Natural killer cell treated with Interleukin-12 subunit alpha and Interleukin-12 subunit beta and Interleukin-15 and Interleukin-18, amount 100 ng/mL, for 72 hours (primary cell): ENCODE results near the gene ARRDC2. TPM values are rescaled to one million over a fixed set of nuclear protein-coding genes. Genes with fewer than 3 reads are reported as not detected.
"Not testable (repeated sequence)": the region's sequence is repeated elsewhere in the genome, so short reads cannot be mapped to it uniquely, and the experiment has no call there.

Experiments
- ATAC-seq, 2 donors: fragments of 150-1000 bp; cut with Tn5 transposase in 1 of 2; sonication (Bioruptor Pico), chemical (Tn5 transposase) in 1 of 2; 2 replicates each; pipeline ENCODE4 v1.10.0; 2021
- DNase-seq: peaks from one replicate; pipeline ENCODE4 v3.0.0; 2022; ENCODE audit warnings: low spot score
- H3K27ac Mint-ChIP-seq, 2 donors: 1 replicate in 1 of 2; 2 replicates in 1 of 2; pipeline ENCODE4 v1.8.0; 2022; ENCODE audit warnings: mixed read lengths in 2 of 2, mild to moderate bottlenecking in 1 of 2, moderate library complexity in 1 of 2
- H3K27me3 Mint-ChIP-seq, 2 donors: 1 replicate in 1 of 2; 2 replicates in 1 of 2; pipeline ENCODE4 v1.8.0; 2022; ENCODE audit warnings: mixed read lengths in 2 of 2
- H3K36me3 Mint-ChIP-seq: one replicate; pipeline ENCODE4 v1.8.0; 2022; ENCODE audit warnings: mixed read lengths
- H3K4me1 Mint-ChIP-seq, 2 donors: 1 replicate in 1 of 2; 2 replicates in 1 of 2; pipeline ENCODE4 v1.8.0; 2022; ENCODE audit warnings: low read depth in 2 of 2, mixed read lengths in 2 of 2, mild to moderate bottlenecking in 1 of 2
- H3K4me3 Mint-ChIP-seq: one replicate; pipeline ENCODE4 v1.8.0; 2022; ENCODE audit warnings: mixed read lengths
- H3K9me3 Mint-ChIP-seq: 2 replicates; pipeline ENCODE4 v1.8.0; 2022; ENCODE audit warnings: mixed read lengths
- total RNA-seq, 2 donors: library from RNA; stranded (reverse); gene quantifications; one replicate each; pipeline ENCODE4 v1.2.3, GENCODE V29; 2022

The ARRDC2 gene
- total RNA-seq, 2 donors from 2014 or later: 34.0 to 34.8 TPM

DNA sequence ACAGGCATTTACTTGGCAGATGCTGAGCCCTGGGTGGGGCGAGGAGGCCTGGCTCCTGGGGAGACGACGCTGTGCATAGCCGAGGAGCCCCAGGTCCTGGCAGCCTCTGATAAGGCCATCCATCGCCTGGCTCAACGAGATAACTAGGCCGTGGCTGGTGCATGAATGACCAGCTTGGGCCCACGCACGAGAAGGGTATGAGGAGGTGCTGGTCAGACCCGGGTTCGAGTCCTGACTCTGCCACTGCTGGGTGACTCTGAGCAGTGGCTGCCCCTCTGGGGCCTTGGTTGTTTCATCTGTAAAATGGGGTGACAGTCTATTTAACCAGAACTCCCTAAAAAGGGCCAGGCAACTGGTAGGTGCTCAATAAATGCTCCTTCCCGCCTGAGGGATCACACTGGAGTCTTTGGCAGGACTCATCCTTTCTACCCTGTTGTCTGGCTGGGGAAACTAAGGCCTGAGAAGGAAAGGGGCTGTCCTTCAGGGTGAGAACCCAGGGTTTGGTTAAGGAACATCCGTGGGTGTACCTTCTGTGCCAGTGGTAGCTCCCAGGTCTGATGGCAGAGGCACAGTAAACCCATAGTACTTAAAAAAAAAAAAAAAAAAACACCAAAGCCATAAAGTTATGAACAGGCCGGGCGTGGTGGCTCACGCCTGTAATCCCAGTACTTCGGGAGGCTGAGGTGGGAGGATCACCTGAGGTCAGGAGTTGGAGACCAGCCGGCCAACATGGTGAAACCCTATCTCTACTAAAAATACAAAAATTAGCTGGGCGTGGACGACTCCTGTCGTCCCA, 8.1 kb upstream of the ARRDC2 start:
- no peaks in the 10 kb centered on the region for H3K36me3 Mint-ChIP-seq
- no peak for DNase-seq
- H3K4me1 Mint-ChIP-seq: peaks cover 13 to 18% of the 10 kb centered on the region in 2 donors
- H3K4me3 Mint-ChIP-seq: peak overlapping the region; percentile 96
- H3K27me3 Mint-ChIP-seq: no peaks in the 10 kb centered on the region
- H3K27ac Mint-ChIP-seq: peak overlapping the region; percentile 92 to 96
- no peaks in the 10 kb centered on the region for H3K9me3 Mint-ChIP-seq
- ATAC-seq: no peak

DNA sequence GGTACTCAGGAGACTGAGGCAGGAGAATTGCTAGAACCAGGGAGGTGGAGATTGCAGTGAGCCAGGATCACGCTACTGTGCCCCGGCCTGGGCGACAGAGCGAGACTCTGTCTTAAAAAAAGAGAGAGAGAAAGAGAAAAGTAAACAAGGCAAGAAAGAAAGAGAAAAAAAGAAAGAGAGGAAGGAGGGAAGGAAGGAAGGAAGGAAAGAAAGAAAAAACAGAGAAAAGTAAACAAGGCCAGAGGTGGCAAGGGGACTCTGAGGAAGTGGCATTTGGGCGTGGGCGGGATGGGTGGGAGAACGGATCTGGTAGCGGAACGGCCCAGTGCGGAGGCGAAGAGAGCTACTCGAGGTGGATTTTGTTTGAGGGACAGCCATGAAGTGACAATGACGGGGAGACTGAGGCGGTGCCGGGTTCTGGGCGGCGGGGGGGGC, 7.5 kb upstream of the ARRDC2 start:
- no peaks in the 10 kb centered on the region for H3K9me3 Mint-ChIP-seq
- no peak for ATAC-seq
- DNase-seq: no peak
- H3K36me3 Mint-ChIP-seq: no peaks in the 10 kb centered on the region
- peak overlapping the region; percentile 96 for H3K4me3 Mint-ChIP-seq
- no peaks in the 10 kb centered on the region for H3K27me3 Mint-ChIP-seq
- peak overlapping the region; percentile 92 to 96 for H3K27ac Mint-ChIP-seq
- H3K4me1 Mint-ChIP-seq: peaks cover 13 to 18% of the 10 kb centered on the region in 2 donors

DNA sequence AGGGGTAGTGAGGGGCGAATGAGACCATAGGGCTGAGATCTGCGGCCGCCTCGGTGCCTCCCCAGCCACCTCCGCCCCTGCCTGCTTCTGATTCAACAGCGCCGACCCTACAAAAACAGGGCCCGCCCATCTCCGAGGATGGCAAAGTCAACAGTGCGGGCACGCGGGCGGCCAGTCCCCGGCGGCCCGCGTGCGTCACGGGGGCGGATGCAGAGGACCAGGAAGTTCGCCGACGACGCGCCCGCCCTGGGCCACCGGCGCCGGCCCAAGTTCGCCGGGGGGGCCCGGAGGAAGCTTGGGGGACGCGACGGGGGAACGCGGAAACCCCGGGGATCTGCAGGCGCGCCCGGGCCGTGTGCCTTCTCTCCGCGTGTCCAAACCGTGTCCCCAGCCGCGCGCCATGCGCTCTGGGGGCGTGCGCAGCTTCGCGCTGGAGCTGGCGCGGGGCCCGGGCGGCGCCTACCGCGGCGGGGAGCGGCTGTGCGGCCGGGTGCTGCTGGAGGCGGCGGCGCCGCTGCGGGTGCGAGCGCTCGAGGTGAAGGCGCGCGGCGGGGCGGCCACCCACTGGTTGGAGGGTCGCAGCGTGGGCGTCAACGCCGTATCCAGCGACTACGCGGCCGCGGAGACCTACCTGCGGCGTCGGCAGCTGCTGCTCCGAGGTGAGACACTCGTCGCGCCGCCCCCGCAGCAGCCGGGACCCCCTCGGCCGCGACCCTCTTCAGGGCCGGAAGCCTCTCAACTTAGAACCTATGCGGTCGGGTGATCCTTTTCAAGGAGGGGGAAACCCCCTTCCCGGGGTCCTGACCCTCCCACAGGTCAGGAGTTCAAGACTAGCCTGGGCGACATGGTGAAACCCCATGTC, 6.8 kb upstream of the ARRDC2 start:
- ATAC-seq: peak; percentile 92 to 93
- no peaks in the 10 kb centered on the region for H3K27me3 Mint-ChIP-seq
- no peaks in the 10 kb centered on the region for H3K9me3 Mint-ChIP-seq
- peak; percentile 96 for DNase-seq
- H3K36me3 Mint-ChIP-seq: no peaks in the 10 kb centered on the region
- H3K4me1 Mint-ChIP-seq: peaks cover 13 to 18% of the 10 kb centered on the region in 2 donors
- peak overlapping the region; percentile 96 for H3K4me3 Mint-ChIP-seq
- H3K27ac Mint-ChIP-seq: peak overlapping the region; percentile 92 to 96

DNA sequence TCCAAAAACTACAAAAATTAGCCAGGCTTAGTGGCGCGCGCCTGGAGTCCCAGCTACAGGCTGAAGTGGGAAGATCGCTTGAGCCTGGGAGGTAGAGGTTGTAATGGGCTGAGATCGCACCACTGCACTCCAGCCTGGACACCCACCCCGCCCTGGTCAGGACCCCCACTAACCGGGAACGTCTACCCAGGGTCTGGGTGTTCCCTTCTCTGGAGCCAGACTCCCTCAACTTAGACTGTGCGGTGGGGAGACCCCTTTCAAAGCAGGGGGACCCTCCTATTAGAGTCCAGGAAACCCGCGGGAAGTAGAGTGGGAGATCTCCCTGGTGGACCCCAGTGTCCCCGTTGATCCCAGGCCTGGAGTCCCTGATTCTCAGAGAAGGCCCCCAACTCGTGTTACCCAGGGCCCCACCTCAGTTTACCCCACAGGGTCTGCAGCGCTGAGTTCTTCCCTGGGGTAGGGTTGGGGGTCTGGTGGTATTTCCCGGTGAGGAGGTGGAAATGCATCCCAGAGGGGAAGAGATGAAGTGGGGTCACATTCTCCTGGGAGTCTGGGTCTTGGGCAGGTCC, 6.1 kb upstream of the ARRDC2 start:
- H3K4me3 Mint-ChIP-seq: peak overlapping the region; percentile 85
- no peaks in the 10 kb centered on the region for H3K27me3 Mint-ChIP-seq
- peak overlapping the region; percentile 76 to 96 for H3K27ac Mint-ChIP-seq
- ATAC-seq (no peak), DNase-seq (no peak)
- no peaks in the 10 kb centered on the region for H3K36me3 Mint-ChIP-seq
- H3K4me1 Mint-ChIP-seq: peaks cover 12 to 19% of the 10 kb centered on the region in 2 donors
- H3K9me3 Mint-ChIP-seq: no peaks in the 10 kb centered on the region

DNA sequence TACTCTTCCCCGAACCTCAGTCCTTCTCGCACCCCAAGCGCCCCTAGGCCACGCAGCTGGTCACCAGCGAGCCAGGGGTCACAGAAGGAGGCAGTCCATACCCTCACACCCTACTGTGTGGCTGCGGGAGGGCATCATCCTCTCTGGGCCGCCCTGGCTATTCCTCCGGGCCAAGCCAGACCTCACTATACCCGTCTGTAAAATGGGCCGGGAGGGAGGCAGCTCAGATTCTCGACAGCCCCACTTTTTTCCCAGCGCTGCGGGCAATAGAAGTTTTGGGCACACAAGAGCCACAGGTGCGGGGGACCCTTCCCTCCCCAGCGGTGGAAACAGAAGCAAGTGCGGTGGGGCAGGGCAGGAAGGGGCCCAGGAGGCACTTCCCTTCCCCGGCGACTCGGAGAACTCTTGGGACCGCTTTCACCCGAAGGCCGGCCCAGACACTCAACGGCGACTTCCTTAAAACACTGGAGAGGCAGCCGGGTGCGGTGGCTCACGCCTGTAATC, 5.6 kb upstream of the ARRDC2 start:
- DNase-seq: no peak
- Mint-ChIP-seq H3K9me3 (no peaks in the 10 kb centered on the region), H3K27ac (peak overlapping the region in 1 of 2 donors; percentile 96)

DNA sequence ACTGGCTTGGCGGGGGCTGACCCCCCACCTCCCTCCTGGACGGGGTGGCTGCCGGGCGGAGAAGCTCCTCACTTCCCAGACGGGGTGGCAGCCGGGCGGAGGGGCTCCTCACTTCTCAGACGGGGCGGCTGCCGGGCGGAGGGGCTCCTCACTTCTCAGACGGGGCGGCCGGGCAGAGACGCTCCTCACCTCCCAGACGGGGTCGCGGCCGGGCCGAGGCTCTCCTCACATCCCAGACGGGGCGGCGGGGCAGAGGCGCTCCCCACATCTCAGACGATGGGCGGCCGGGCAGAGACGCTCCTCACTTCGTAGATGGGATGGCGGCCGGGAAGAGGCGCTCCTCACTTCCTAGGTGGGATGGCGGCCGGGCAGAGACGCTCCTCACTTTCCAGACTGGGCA, 2.2 kb upstream of the ARRDC2 start:
- H3K27me3 Mint-ChIP-seq, H3K27ac Mint-ChIP-seq, ATAC-seq, H3K9me3 Mint-ChIP-seq, H3K36me3 Mint-ChIP-seq, DNase-seq, H3K4me3 Mint-ChIP-seq: not testable (repeated sequence)
- H3K4me1 Mint-ChIP-seq: peaks cover 21 to 23% of the 10 kb centered on the region in 2 donors

More for the DNA sequence above, 5.6 kb upstream of the ARRDC2 start:
- peaks cover 17 to 22% of the 10 kb centered on the region in 2 donors for H3K4me1 Mint-ChIP-seq
- no peaks in the 10 kb centered on the region for H3K36me3 Mint-ChIP-seq
- no peaks in the 10 kb centered on the region for H3K27me3 Mint-ChIP-seq
- ATAC-seq: no peak
- H3K4me3 Mint-ChIP-seq: peak overlapping the region; percentile 85

DNA sequence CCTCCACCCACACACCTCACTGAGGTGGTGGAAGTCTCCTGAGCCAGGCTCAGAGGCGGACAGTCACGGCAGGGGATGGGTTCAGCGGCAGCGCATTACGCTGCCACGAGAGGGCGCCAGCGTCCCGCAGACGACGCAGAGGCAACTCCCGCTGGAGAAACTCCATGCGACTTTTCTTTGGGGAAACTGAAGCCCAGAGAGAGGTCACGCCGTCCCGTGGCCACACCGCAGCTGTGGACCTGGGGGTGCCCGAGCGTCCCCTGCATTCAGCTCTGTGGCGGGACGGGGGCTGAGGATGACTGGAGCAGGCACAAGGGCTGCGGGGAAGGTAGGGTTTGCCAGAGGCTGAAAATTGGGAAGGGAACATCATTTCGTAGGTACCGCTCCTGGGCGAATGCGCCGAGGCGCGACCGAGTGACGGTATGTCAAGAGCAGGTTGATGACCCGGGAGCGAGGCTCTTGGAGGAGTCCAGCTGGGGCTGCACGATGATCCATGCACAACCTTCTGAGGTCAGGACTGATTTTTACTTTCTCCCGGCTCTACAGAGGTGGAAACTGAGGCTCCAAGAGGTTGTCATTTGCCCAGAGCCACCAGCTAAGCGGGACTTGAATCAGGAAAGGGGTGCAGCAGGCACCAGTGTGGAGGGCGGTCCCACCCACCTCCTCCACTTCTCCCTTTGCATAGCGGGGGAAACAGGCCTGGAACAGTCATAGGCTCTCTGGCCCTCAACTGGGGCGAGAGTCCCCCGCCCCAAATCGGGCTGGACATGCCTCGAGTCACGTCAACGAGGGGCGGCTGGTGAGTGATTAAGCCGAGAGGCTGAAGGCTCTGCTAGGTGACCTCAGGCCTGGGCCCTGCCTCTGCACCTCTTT, 690 bp upstream of the ARRDC2 start:
- H3K27ac Mint-ChIP-seq: peak overlapping the region; percentile 80 to 91
- DNase-seq (peak; percentile 86), ATAC-seq (peak; percentile 80 to 83)
- H3K4me3 Mint-ChIP-seq: peak overlapping the region; percentile 96
- no peaks in the 10 kb centered on the region for H3K36me3 Mint-ChIP-seq
- H3K27me3 Mint-ChIP-seq: no peaks in the 10 kb centered on the region
- no peaks in the 10 kb centered on the region for H3K9me3 Mint-ChIP-seq
- peaks cover 22% of the 10 kb centered on the region in 2 donors for H3K4me1 Mint-ChIP-seq

DNA sequence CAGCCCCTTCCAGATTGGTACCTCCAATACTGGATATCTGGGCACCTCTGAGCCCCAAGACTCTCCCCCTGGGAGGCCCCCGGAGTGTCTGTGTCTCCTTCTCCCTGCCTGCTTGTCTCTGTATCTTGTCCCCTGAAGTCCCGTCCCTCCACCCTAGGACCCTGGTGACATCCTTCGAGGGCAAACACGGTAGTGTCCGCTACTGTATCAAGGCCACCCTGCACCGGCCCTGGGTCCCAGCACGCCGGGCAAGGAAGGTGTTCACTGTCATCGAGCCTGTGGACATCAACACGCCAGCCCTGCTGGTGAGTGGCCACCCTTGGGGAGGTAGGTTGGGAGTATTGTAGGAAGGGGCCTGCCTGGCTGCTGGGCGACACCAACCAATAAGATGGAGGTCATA, 844 bp downstream of the ARRDC2 start:
- Mint-ChIP-seq H3K27ac (peak overlapping the region in 1 of 2 donors; percentile 57), H3K4me3 (peak overlapping the region; percentile 62), H3K27me3 (no peaks in the 10 kb centered on the region), H3K36me3 (peaks cover 6% of the 10 kb centered on the region), H3K9me3 (no peaks in the 10 kb centered on the region), H3K4me1 (peaks cover 24 to 26% of the 10 kb centered on the region in 2 donors)
- ATAC-seq (no peak), DNase-seq (no peak)

DNA sequence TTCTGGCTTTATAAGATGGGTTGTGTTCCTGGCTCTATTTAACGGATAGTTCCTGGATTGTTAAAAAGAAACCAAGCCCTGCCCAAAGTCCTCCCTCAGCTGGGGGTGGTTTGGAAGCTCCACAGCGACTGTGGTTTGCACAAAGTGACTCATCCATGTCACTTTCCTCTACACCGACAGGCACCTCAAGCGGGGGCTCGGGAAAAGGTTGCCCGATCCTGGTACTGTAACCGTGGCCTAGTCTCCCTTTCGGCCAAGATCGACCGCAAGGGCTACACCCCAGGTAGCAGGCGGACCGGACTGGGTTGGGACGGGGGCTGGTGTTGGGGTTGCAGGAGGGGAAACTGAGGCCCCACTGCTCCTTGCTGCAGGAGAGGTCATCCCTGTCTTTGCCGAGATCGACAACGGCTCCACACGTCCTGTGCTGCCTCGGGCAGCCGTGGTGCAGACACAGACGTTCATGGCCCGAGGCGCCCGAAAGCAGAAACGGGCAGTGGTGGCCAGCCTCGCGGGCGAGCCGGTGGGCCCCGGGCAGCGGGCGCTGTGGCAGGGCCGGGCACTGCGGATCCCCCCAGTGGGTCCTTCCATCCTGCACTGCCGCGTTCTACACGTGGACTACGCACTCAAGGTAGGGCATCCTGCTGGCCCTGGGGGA, 1.6 kb downstream of the ARRDC2 start:
- peaks cover 6% of the 10 kb centered on the region for H3K36me3 Mint-ChIP-seq
- H3K4me1 Mint-ChIP-seq: peaks cover 30 to 31% of the 10 kb centered on the region in 2 donors

DNA sequence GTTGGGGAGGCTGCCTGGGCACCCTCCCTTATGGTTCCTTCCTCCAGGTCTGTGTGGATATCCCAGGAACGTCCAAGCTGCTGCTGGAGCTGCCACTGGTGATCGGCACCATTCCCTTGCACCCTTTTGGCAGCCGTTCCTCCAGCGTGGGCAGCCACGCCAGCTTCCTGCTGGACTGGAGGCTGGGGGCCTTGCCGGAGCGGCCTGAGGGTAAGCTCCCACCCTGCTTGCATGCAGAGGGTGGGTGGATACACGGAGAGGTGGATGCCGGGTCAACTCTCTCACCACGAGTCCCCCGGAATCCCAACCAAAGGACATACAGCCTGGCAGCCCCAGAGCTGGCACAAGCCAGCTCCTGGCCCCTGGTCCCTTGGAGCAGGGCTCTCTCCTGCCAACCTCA, 2.2 kb downstream of the ARRDC2 start:
- DNase-seq: no peak
- Mint-ChIP-seq H3K27ac (no peak overlapping the region), H3K9me3 (no peaks in the 10 kb centered on the region), H3K27me3 (no peaks in the 10 kb centered on the region), H3K36me3 (peaks cover 8% of the 10 kb centered on the region), H3K4me1 (peaks cover 30 to 32% of the 10 kb centered on the region in 2 donors), H3K4me3 (no peak overlapping the region)
- no peak for ATAC-seq

More for the DNA sequence above, 1.6 kb downstream of the ARRDC2 start:
- Mint-ChIP-seq H3K9me3 (no peaks in the 10 kb centered on the region), H3K4me3 (peak overlapping the region; percentile 62), H3K27ac (no peak overlapping the region), H3K27me3 (no peaks in the 10 kb centered on the region)
- ATAC-seq: no peak
- no peak for DNase-seq

DNA sequence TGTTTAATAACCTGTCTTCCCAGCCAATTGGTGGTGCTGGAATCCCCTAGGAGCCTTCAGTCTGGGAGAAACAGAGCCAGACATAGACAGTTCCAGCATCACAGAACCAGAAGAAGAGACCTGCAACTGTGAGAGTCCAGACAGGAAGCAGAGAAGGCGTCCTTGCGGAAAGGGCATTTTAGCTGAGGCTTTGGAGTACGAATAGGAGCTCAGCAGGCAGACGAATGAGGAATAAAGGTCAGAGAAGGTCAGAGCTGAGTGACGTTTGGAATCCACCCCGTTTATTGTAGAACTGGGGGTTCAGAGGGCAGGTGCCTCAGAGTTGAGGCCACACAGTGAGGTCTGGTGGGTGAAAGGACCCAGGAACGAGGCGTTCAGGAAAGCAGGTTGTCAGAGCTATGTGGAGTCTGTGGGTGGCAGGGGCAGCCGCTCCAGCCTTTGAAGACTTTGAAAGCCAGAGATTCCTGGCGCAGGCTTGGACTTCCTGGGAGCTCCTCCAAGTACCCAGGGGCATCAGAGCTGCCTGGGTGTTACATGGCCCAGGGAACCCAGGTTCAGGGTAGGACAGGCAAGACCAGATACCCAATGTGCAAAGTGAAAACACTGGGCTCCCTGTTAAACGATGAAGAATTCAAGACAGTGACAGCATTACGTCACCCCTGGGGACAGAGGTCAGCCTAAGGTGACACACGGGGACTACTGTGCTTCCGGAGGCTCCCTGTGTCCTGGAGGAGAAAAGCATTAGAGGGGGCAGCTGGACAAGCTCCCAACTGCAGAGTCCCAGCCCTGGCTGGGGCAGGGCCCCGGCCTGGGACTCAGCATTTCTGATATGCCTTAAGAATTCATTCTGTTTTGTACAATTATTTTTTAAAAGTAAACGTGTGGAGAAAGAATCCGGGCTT, 5.5 kb downstream of the ARRDC2 start:
- H3K27me3 Mint-ChIP-seq: no peaks in the 10 kb centered on the region
- H3K27ac Mint-ChIP-seq: peak overlapping the region in 1 of 2 donors; percentile 69
- H3K9me3 Mint-ChIP-seq: no peaks in the 10 kb centered on the region
- H3K4me3 Mint-ChIP-seq: no peak overlapping the region
- peaks cover 24 to 32% of the 10 kb centered on the region in 2 donors for H3K4me1 Mint-ChIP-seq
- ATAC-seq (no peak), DNase-seq (no peak)
- H3K36me3 Mint-ChIP-seq: peaks cover 14% of the 10 kb centered on the region

DNA sequence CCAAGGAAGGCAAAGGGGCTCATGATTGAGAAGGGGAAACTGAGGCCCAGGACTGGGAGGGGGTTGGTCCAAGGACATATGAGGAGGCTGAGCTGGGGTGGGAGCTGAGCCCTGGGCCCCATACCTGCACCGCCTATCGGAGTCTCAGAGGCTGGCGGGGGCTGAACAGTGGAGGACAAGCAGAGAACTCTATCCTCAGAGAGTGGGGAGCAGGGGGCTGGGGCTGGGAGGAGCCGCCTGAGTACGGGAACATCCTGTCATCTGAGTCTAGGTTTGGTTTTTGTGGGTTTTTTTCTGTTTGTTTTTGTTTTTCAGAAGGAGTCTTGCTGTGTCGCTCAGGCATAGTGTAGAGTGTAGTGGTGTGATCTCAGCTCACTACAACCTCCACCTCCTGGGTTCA, 6.2 kb downstream of the ARRDC2 start:
- H3K27ac Mint-ChIP-seq: peak overlapping the region in 1 of 2 donors; percentile 69
- no peak overlapping the region for H3K4me3 Mint-ChIP-seq
- peaks cover 14% of the 10 kb centered on the region for H3K36me3 Mint-ChIP-seq
- peak in 1 of 2 donors; percentile 21 for ATAC-seq
- H3K27me3 Mint-ChIP-seq: no peaks in the 10 kb centered on the region
- no peak for DNase-seq
- H3K9me3 Mint-ChIP-seq: no peaks in the 10 kb centered on the region
- H3K4me1 Mint-ChIP-seq: peaks cover 17 to 28% of the 10 kb centered on the region in 2 donors
